HG02973 (cell line): ENCODE measurements around the gene NCF2.

ENCODE experiments used
- ATAC-seq: cut with Tn5 transposase; IDR thresholded peaks from one replicate; pipeline ENCODE4 v1.9.1; 2021; ENCODE audit warnings: moderate library complexity; ENCODE audit not compliant: unreplicated experiment

Gene NCF2

DNA sequence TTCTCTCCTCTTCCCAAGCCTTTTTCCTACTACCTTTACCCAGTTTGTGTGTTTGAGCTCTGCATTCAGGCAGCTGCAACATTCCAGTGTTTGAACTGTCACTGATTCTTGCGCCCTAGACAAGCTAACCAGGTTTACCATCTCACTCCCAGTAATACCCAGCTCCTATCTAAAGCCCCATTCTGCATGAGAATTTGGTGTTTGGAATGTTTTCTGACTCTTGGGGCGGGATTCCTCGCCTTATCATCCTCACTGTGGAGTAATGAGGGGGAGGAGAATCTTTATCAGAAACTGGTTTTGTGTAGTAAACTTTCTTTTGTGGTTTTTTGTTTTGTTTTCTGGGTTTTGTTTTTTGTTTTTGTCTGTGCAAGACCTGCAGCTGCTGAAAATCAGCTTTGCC lies 36.5 kb downstream of the NCF2 start:
- no peak for ATAC-seq

- ATAC-seq, result no peak
Observed at GRCh38 chr1:183553331-183553730, 36.9 kb downstream of the NCF2 start.

DNA sequence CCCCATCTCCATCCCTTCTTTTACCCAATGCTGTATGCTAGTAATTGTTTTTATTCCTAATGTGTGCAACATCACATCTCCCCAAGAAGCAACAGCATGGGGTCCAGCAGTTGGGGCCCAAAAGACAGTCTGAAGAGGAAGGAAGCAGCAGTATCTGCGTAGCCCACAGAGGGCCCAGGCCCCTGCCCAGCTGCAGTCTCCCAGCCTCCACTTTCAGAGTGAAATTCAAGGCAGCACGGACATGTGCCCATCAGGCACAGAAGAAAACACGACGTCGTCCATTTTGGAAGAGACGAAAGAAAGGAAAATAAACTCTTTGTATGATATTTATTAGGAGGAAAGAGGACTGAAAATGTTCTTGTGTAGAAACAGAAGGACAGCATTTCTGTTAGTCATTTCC lies 37.4 kb downstream of the NCF2 start:
- ATAC-seq, result no peak

DNA sequence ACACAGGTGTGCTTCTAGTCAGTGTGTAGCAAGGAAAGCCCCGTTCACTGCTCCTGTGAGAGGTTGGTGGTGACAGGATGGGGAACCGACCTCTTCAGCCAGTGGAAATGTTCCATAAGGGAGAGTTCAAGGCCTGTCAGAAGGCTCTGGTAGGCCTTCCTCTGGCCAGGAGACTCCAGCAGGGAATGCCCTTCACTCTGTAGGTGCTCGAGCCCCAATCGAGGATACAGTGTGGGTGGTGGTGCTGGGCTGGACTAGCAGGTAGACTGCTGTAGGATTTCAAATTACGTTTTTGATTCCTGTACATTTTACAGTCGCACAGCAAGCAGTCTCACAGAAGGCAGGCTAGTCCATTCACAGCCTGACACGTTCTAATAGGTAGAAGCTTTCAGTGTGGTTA lies 37.8 kb downstream of the NCF2 start:
- ATAC-seq, result no peak

- ATAC-seq, result no peak
Observed at GRCh38 chr1:183551924-183552323, 38.3 kb downstream of the NCF2 start.

GRCh38 chr1:183550915-183551314 lies 39.3 kb downstream of the NCF2 start:
- ATAC-seq, result no peak

DNA sequence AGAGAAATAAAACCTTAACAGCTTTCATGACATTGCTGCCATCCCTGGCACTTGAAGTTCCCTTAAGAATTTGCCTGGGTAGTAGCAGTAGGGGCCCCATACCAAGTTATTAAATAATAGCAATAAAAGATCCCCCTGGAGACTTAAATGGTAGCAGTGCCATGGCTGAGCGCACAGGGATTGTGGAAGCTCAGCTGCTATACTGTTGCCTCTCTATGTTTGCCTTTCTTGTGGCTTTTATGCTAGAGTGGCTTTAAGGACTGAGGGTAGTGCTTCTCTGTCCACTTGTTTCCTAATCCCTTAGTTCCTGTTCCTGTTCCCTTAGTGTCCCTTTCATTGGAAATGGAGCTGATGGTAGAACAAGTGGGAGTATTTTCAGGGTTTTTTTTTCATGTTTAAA lies 42.1 kb downstream of the NCF2 start:
- no peak for ATAC-seq

- ATAC-seq, result no peak
Observed at GRCh38 chr1:183546427-183546826, 43.8 kb downstream of the NCF2 start.

DNA sequence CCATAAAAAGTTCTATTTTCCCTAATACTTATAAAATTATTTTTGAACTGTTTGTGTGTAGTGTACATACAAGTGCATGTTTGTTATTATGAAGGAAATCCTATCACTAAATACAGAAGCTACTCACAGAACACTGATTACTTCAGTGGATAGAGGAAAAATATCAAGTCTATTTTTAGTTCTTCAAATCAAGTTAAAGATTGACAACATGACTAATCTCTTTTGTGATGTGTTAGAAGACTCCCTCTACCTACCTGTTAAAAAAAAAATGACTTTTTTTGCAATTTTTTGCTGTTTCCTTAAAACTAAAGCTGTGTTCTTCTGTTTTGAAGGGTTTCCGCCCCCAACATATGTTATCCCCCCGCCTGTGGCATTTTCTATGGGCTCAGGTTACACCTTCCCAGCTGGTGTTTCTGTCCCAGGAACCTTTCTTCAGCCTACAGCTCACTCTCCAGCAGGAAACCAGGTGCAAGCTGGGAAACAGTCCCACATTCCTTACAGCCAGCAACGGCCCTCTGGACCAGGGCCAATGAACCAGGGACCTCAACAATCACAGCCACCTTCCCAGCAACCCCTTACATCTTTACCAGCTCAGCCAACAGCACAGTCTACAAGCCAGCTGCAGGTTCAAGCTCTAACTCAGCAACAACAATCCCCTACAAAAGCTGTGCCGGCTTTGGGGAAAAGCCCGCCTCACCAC lies 45.5 kb downstream of the NCF2 start:
- ATAC-seq, result no peak

DNA sequence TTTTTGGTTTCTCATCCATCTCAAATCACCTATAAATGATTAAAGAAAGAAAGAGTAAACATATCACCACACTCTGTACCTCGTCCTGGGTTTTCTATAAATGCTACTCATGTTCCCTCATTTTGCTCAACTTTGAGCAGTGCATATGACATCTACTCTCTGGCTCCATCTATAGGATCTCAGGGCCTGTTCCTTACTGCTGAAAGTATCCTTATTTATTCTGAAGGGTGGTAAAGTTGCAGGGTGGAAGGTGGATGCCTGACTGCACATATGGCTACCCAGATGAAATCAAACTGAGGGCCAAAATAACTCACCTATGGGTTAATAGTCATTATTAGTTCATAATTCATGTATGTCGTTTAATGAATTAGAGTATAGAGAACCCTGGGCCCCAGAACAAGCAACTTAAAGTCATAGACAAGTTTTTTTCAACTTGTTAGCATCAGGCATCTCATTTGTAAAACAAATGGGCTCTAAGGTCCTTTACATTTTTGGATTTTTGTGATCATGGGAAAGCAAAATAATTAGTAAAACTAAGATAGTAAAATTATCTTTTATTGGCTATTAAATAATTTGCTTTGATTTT lies 46.5 kb downstream of the NCF2 start:
- peak; percentile 55 for ATAC-seq

GRCh38 chr1:183537405-183537804 lies 52.9 kb downstream of the NCF2 start:
- no peak for ATAC-seq

- ATAC-seq, result no peak
Observed at GRCh38 chr1:183533617-183534174, 56.6 kb downstream of the NCF2 start.

- no peak for ATAC-seq
Observed at GRCh38 chr1:183528577-183528976, 61.7 kb downstream of the NCF2 start.

GRCh38 chr1:183522104-183522503 lies 68.2 kb downstream of the NCF2 start:
- ATAC-seq, result no peak

GRCh38 chr1:183520379-183520778 lies 69.9 kb downstream of the NCF2 start:
- no peak for ATAC-seq

GRCh38 chr1:183517401-183517800 lies 72.9 kb downstream of the NCF2 start:
- ATAC-seq, result no peak

DNA sequence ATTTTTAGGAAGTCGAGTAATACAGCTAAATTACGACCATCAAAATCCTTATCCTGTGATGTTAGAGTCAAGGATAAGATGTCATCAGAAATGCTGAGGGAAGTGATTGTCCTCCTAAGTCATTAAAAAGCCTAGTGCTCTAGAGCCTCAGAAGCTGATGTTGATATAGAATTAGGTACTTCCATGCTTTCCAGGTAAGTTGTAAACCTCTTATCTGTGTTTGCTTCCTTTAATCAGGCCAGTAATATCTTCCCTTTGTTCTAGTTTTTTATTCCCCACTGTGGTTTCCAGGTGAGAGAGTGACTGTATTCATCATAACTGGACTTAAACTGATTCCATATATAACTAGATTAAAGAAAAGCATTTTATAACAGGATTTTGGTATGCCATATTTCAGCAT lies 73.5 kb downstream of the NCF2 start:
- ATAC-seq, result no peak

DNA sequence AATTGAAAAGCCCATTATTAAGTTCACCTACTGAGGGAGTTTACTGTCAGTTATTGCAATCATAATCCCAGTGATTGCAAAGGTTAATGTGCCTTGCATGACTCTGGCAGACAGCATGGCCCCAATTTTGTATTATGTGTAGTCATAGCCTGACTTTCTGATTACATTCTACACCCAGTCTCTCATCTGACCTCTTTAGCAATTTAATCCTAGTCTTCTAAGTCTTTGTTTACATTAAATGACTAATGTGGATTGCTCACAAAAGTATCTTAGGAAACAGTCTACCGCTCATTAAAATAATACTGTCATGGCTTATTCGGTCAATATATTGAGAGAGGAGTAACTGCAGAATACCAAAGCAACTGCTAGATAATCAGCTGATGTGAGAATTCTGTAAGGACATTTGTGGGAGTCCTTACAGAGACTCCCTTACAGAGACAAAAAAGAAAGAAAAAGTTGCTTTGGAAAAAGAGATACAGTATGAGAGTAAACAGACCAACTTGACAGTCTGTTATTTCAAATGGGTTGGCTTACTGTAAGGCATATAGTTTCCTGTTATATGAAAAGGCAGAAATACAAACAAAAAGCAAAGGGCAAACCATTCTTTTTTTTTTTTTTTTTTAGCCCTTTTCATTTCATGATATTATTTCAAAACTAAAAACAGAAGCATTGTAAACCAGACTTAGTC lies 75.1 kb downstream of the NCF2 start:
- no peak for ATAC-seq

- no peak for ATAC-seq
Observed at GRCh38 chr1:183514235-183514634, 76.0 kb downstream of the NCF2 start.

DNA sequence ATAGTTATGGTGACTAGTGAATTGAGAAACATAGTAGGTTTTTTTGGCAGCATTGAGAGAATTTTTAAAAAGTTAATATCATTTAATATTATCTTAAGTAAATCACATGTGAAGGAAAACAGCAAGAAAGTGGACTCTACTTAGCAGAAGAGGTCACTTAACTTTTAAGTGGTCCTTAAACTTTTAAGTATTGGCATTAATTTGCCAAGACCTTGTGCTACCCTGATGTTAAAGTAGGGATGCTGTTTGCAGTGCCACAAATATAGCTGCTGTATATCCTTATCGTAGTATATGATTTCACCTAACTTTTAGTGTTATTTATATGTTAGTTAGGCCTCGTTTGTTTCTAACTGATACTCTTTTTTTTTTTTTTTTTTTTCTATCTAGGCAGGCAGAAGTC lies 77.8 kb downstream of the NCF2 start:
- ATAC-seq, result no peak

GRCh38 chr1:183508694-183509093 lies 81.6 kb downstream of the NCF2 start:
- ATAC-seq, result no peak

GRCh38 chr1:183506561-183506960 lies 83.7 kb downstream of the NCF2 start:
- no peak for ATAC-seq
